Measurements from ENCODE around the gene WDR81.

WDR81 gene

GRCh38 chr17:1776857-1777256 lies 52.4 kb downstream of the WDR81 start:
- DNase-seq (ENCODE audit: low spot score): no peak
- Histone ChIP-seq H3K27ac (peak overlapping the region in 1 of 2 donors; percentile 29), H3K4me3 (no peak overlapping the region)
- TF ChIP-seq CTCF (IDR thresholded peaks at IDR 0.05): no peak

GRCh38 chr17:1779571-1780131 lies 55.1 kb downstream of the WDR81 start:
- peak; percentile 89 for DNase-seq (ENCODE audit: low spot score)
- Histone ChIP-seq H3K4me3 (peak overlapping the region; percentile 50), H3K27ac (peak overlapping the region; percentile 95 to 100)

GRCh38 chr17:1782171-1782567 lies 57.7 kb downstream of the WDR81 start:
- peak overlapping the region; percentile 54 for H3K4me3 ChIP-seq

More at GRCh38 chr17:1779571-1780131, 55.1 kb downstream of the WDR81 start:
- TF ChIP-seq CTCF (IDR thresholded peaks at IDR 0.05): no peak

GRCh38 chr17:1783271-1783670 lies 58.8 kb downstream of the WDR81 start:
- no peak for TF ChIP-seq CTCF (IDR thresholded peaks at IDR 0.05)
- Histone ChIP-seq H3K4me3 (peak overlapping the region; percentile 63), H3K27ac (peak overlapping the region; percentile 95 to 100)
- peak; percentile 86 for DNase-seq (ENCODE audit: low spot score)

More at GRCh38 chr17:1782171-1782567, 57.7 kb downstream of the WDR81 start:
- no peak for DNase-seq (ENCODE audit: low spot score)
- no peak for TF ChIP-seq CTCF (IDR thresholded peaks at IDR 0.05)
- H3K27ac ChIP-seq: peak overlapping the region; percentile 95 to 100

- DNase-seq (ENCODE audit: low spot score): peak; percentile 95
- H3K4me3 ChIP-seq: peak overlapping the region; percentile 63
- peak overlapping the region; percentile 95 to 100 for H3K27ac ChIP-seq
- peak; percentile 65 for TF ChIP-seq CTCF (IDR thresholded peaks at IDR 0.05)
These were observed 59.5 kb downstream of the WDR81 start for GRCh38 chr17:1783834-1784611.

- TF ChIP-seq CTCF (IDR thresholded peaks at IDR 0.05): no peak
- H3K4me3 ChIP-seq: no peak overlapping the region
- DNase-seq (ENCODE audit: low spot score): no peak
- peak overlapping the region; percentile 88 to 93 for H3K27ac ChIP-seq
These were observed 61.4 kb downstream of the WDR81 start for GRCh38 chr17:1785930-1786329.

GRCh38 chr17:1786708-1787107 lies 62.2 kb downstream of the WDR81 start:
- TF ChIP-seq CTCF (IDR thresholded peaks at IDR 0.05): no peak
- Histone ChIP-seq H3K4me3 (no peak overlapping the region), H3K27ac (peak overlapping the region; percentile 88 to 93)
- no peak for DNase-seq (ENCODE audit: low spot score)

Measured in coronary artery (tissue), 2 donors.